ENCODE results near the gene SLC25A41. TPM values are rescaled to one million over a fixed set of nuclear protein-coding genes. Genes with fewer than 3 reads are reported as not detected.

Gene SLC25A41
- total and polyA plus RNA-seq, 2 of the 13 experiments (the other 11 are each of a cell fraction or from before 2014, with no cell fraction given), result 0.33 to 0.95 TPM

GRCh38 chr19:6467384-6467783 is 33.8 kb upstream of the SLC25A41 start:
- intact Hi-C loops (cut with micrococcal nuclease; ENCODE audit: unreplicated experiment) (no loop called here), in situ Hi-C loops (cut with HindIII; ENCODE audit: extremely low pct_ligation_motif_present, low pct_unique_long_range_greater_than_20kb) (no loop called here)
- peaks cover 9% of the 10 kb centered on the region for H3K4me1 ChIP-seq (ENCODE audit: insufficient read depth, low read length)
- H2AFZ ChIP-seq (ENCODE audit: low read length), result no peak overlapping the region
- whole genome bisulfite sequencing (ENCODE audit: low lambda C conversion rate), result 99% methylated on average over 5 of the region's 8 CpGs
- H3K79me2 ChIP-seq (ENCODE audit: insufficient read depth, low read length), result no peaks in the 10 kb centered on the region
- FAIRE-seq, result no peak
- no peaks in the 10 kb centered on the region for H3K9me3 ChIP-seq (ENCODE audit: low read length)
- no peak overlapping the region for H3K9ac ChIP-seq (ENCODE audit: insufficient read depth, low read depth, low read length)
- no peaks in the 10 kb centered on the region; a peak in 1 of 5 replicates for H3K36me3 ChIP-seq (replicated peaks in 1 of 2; ENCODE audit: control insufficient read depth in 1 of 2, insufficient read depth in 2 of 2, low read length in 2 of 2)
- H3K4me3 ChIP-seq (replicated peaks in 1 of 3; ENCODE audit: insufficient read depth in 1 of 3, low read depth in 2 of 3, low read length in 3 of 3), result no peak overlapping the region
- H3K27me3 ChIP-seq (ENCODE audit: control insufficient read depth in 1 of 2, insufficient read depth in 2 of 2, low read length in 2 of 2), result no peaks in the 10 kb centered on the region
- H3K4me2 ChIP-seq (ENCODE audit: low read depth, low read length), result no peak overlapping the region
- ChIA-PET CTCF (ENCODE audit: low intra/inter-chr PET ratio, low total read pairs) (no interaction called here), POLR2A (no interaction called here)
- no TSS peak for BruUV-seq (replicated peaks)
- H4K20me1 ChIP-seq (ENCODE audit: insufficient read depth, low read length), result no peaks in the 10 kb centered on the region
- H3K27ac ChIP-seq (ENCODE audit: extremely low read length, insufficient read depth, low read length), result no peak overlapping the region
- no peak for DNase-seq (ENCODE audit: low spot score)
- ATAC-seq, result no peak
- TF ChIP-seq MAX (IDR thresholded peaks at IDR 0.05) (no peak), SOX5 (CRISPR knock-in tag; IDR thresholded peaks at IDR 0.05; ENCODE audit: borderline replicate concordance) (no peak), MXD1 (CRISPR knock-in tag; IDR thresholded peaks at IDR 0.05) (no peak), NR3C1 (CRISPR knock-in tag; IDR thresholded peaks at IDR 0.05) (no peak), ZNF282 (IDR thresholded peaks at IDR 0.05; ENCODE audit: partially characterized antibody) (no peak), ZNF572 (CRISPR knock-in tag; IDR thresholded peaks at IDR 0.05) (no peak), U2AF1 (optimal IDR thresholded peaks at IDR 0.05; ENCODE audit: low read depth, low read length) (no peak), ZNF570 (CRISPR knock-in tag; IDR thresholded peaks at IDR 0.05; ENCODE audit: borderline replicate concordance) (no peak), NFIB (CRISPR knock-in tag; IDR thresholded peaks at IDR 0.05; ENCODE audit: borderline replicate concordance) (no peak), PREB (CRISPR knock-in tag; IDR thresholded peaks at IDR 0.05) (no peak), MAZ (IDR thresholded peaks at IDR 0.05; ENCODE audit: borderline replicate concordance, low read depth, low read length) (no peak), MAZ (CRISPR knock-in tag; IDR thresholded peaks at IDR 0.05; ENCODE audit: low read depth) (no peak), KIAA2018 (CRISPR knock-in tag; IDR thresholded peaks at IDR 0.05; ENCODE audit: borderline replicate concordance) (no peak), GZF1 (CRISPR knock-in tag; IDR thresholded peaks at IDR 0.05) (no peak), HNRNPK (IDR thresholded peaks at IDR 0.05; ENCODE audit: low read depth, low read length, poor library complexity, severe bottlenecking) (no peak)

All from HepG2 (cell line).